Stimulated activated CD4-positive, alpha-beta T cell treated with anti-CD3 and anti-CD28 coated beads, Interleukin-12 subunit alpha, Interleukin-12 subunit beta, amount 100 ng/mL, for 48 hours (primary cell): ENCODE results near the gene ABHD5.

Experiments used
- DNase-seq, 3 donors: peaks; one replicate each; pipeline ENCODE4 v3.0.0-alpha.2; 2020; ENCODE audit warnings: low read depth in 2 of 3, low spot score in 1 of 3

Gene ABHD5

DNA sequence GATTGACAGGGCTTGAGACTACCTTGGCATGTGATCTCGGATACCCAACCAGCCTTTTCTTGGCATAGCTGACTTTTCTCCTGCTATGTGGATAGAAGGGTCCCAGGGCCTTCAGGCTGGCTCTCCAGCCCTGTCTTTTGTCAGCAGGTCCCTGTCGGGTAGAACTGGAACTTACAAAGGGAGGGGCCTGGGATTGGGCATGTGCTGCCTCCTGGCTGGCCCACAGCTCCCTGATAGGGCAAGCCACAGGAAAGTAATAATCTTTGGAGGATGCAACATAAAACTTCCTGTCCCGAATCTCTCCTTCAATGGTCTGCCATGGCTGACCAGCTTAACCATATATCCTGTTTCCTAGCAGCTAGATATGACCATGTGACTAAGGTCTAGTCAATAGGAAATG lies 89.1 kb downstream of the ABHD5 start:
- DNase-seq: no peak

DNA sequence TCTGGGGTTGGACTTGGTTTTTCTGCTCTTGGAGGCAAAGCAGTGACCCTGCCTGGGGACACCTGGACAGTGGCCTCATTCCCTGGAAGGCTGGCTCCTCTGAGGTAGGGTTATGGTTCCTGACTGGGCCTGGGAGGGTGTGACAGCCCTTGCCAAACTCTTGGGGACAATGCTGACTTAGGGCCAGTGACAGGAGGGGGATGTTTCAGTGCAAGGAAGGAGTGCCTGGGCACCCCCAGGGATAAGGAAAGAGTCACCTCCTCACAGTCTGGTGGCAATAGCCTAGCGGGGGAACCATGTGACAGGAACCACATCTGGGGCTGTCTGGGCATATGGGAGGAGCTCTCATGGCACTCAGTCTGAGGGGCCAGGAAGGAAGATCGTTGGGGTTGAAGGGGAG lies 91.8 kb downstream of the ABHD5 start:
- DNase-seq: no peak
